Stimulated activated CD8-positive, alpha-beta memory T cell treated with anti-CD3 and anti-CD28 coated beads, Interleukin-4, amount 100 ng/mL, for 48 hours (primary cell): ENCODE data around the gene PPP2R2C.
A peak's percentile ranks its signal among the peaks of the same experiment; 100 is the strongest.

ENCODE experiments used
- DNase-seq: peaks from one replicate; pipeline ENCODE4 v3.0.0-alpha.2; 2020

The PPP2R2C gene

GRCh38 chr4:6339818-6340445 is 132.5 kb downstream of the PPP2R2C start:
- DNase-seq = no peak

DNA sequence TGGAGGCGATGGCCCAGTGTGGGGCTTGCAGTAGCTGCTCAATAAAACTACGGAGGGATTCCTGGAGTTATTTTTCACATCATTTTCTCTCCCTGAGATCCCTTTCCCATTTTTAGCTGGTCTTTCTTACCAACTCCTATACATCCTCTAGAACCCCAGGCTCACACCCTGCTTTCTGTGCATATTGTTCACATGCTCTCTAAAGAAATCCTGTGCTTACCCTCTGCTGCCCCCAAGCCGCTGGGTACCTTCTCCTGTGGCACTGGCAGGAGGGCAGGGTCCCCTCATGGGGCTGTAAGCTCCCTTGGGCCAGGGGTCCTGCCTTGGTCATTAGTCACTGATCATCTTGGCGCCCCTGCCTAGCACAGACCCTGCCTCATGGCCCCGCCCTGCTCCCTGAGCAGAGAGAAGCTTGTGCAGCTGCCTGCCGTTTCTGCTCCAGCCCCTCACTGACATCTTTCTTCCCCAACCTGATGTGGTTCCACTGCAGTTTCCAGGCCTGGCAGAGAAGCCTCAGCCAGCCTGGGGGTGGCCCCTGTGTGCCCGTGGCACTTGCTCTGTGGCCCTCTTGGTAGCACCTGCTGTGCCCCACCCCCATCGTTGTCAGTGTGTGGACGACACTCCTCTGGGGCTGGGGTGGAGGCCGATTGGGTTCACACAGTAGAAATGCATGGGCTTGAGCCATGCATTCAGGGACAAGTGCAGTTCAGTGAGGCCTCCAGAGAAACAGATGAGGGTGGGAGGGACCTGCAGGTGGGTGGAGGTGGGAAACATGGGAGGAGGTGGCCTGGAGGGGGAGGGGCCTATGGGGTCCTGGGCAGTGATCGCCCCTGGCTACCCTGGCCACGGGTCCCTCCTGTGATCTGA is 133.2 kb downstream of the PPP2R2C start:
- no peak for DNase-seq

DNA sequence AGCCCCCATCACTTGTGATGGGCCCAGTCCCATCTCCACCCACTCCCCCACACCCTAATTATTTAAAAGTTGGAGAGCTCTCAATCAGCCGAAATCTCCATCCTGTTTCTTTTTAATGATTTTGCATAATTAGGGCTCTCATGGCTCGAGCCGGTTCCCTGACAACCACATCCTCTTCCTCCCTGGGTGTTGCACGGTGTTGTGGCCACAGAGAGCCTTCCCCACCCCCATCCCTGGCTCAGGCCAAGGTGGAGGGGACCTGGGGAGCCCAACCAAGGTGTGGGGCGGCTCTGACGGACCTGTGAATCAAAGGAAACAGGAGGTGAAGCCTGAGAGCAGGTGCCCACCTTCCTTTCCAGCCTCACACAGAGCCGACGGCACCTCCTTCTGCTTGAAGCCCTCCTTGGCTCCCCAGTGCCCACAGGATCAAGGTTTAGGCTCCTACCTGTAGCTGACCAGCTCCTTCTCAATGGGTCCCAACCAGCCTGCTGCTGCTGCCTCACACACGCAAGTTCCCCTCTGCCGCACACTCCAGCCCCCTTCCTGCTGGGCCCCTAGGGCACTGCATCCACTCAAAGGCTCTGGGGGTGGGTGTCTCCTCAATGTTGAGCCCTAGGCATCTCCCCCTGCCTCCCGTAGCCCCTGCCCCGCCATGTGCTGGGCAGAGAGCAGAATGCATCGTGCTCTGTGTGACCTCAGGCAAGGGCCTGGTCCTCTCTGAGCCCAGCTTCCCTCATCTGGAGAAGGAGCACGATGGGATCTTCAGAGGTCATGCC is 134.1 kb downstream of the PPP2R2C start:
- no peak for DNase-seq

DNA sequence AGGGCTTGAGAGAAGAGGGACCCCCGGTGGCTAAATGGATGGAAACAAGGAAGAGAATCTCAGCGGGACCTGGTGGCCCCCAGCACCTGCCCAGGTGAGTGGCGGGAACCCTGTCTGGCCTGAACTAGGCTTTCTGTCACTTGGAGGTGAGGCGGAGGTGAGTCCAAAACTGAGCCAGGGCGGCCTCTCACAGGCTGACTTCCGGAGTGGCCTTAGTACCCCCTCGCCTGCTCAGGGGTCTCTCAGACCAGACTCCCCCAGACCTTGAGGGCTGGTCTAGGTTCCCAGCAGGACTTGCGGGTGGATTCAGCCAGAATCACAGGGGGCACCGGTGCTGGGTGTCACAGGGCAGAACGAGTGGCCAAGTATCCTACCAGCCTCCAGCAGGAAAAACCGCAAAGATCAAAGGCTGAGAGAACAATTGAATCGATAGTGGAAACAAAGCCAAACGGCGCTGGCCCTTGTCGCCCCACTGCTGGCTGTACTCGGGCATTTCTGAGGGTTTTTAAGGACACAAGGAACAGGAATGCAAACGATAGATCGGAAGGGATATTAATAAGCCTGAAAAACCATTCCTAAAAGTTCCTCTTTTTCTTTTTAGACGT is 135.0 kb downstream of the PPP2R2C start:
- DNase-seq = no peak

- DNase-seq = no peak
Measured at GRCh38 chr4:6336166-6336565, 136.2 kb downstream of the PPP2R2C start.

DNA sequence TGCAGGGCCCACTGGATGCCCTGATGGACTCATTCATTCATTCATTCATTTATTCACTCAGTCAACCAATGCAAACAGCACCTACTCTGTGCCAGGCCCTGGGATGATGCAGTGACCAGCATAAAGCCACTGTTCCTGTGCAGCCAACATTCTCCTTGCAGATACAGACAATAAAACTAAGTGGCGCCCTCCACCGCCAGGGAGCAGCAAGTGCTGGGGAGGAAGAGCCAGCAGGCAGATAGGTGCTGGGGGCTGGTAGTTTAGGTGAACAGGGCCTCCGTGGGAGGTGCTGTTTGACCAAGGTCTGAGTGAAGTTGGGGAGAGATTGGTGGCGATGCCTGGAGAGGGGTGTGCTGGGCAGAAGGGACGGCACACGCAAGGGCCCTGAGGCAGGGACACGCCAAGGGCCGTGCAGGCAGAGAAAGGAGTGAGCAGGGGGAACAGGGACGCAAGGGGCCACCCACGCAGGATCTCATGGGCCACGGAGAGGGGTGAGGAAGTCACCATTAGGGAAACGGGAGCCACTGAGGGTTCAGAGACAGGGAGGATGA is 137.3 kb downstream of the PPP2R2C start:
- DNase-seq = no peak

DNA sequence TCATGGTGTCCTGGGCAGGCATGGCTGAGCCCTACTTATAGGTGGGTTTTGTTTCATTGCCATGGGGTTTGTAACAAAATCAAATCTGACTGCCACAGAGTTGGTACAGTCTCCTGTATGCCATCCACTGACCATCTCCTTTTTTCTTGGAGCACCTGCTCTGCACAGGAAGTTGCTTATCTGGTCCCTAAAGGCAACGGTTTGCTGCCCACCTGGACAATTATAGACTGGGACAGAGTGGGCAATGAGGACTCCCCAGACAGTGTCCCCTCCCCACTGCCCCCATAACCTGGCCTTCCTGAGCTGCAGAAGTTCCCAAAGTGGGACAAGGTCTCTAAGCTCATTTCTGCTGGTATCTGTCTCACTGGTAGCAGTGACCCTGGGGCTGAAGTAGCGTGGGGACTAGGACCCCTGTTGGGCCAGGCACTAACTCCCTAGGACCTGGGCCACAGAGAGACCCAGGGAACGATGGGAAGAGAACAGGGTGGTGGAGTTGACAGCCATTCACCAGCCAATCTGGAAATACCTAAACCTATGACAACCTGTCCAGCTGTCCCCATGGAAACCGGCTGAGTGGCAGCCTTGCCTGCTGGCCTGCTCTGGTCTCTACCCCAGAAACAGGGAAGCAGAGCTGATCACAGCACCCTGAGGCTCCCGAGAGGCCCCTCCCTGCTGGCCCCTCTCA is 138.1 kb downstream of the PPP2R2C start:
- DNase-seq = no peak

- DNase-seq = peak; percentile 60
Measured at GRCh38 chr4:6333301-6334202, 138.9 kb downstream of the PPP2R2C start.

- DNase-seq = no peak
Measured at GRCh38 chr4:6332669-6333050, 139.8 kb downstream of the PPP2R2C start.

- peak; percentile 65 for DNase-seq
Measured at GRCh38 chr4:6332042-6332668, 140.3 kb downstream of the PPP2R2C start.

DNA sequence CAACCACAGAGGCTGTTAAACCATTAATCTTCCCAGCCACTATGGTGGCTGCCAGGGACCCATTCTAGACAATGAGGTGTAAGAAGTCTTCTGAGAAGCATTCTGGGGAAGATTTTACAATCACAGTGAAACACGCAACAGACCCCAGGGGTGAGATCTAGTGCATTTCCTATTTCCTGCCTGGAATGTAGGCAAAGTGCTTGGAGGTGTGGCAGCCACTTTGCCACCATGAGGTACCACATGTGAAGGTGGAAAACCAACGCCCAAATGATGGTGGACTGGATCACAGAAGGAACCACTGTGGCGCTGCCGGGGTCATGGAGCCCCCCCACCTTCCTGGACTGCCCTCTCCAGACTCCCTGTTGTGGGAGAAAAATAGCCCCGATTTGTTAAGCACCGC is 140.9 kb downstream of the PPP2R2C start:
- no peak for DNase-seq

- peak; percentile 48 for DNase-seq
Measured at GRCh38 chr4:6331018-6331417, 141.4 kb downstream of the PPP2R2C start.

- no peak for DNase-seq
Measured at GRCh38 chr4:6330384-6330767, 142.0 kb downstream of the PPP2R2C start.

DNA sequence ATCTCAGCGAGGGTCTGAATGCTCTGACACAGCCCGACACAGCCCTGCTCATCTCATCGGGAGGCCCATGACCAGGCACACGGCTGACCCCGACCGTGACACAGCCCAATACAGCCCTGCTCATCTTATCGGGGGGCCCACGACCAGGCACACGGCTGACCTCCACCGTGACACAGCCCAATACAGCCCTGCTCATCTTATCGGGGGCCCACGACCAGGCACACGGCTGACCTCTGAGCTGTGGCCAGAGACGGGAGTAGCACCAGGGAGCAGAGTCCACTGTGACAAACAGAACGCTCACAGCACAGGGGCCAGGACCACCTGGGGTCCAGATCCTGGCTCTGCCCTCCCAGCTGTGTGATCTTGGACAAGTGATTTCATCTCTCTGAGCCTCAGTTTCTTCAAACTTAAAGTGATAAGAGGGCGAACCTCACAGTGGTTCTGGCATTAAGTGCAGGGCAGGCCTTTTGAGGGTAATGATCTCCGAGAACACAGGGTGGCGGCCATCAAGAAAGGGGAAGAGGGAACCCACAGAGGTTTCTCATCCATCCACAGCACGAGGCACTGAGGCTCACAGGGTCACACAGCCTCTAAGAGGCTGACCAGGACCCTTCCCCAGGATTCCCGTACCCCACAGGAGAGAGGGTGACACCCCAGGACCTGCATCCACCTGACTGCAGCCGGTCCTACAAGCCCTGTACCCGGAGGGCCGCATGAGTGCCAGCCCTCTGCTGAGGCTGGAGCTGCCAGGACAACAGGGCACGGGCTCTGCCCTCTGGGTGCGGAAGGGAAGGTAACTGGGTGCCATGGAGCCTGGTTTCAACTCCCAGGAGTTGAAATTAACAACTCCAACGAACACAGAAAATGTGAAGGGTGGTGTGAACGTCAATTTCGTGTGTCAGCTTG is 142.7 kb downstream of the PPP2R2C start:
- no peak for DNase-seq

DNA sequence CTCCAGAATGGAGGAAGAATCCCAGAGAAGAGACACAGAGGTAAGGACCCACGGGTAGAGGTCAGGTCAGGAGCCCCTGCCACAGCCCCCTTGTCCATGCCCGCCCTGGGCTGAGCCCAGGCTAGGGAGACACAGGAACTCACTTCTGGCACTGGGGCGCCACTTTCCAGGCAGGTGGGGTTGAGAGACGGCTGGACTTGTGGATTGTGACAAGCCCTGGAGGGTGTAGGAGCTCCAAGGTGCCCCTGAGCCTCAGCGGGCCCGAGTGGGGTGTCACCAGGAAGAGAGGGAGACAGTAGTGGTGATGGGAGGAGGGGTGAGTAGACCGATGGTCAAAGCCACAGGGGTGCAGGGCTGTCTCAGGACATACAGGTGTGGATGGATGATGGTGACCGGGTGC is 143.9 kb downstream of the PPP2R2C start:
- no peak for DNase-seq

- DNase-seq = peak; percentile 89
Measured at GRCh38 chr4:6327220-6327917, 145.0 kb downstream of the PPP2R2C start.

- DNase-seq = no peak
Measured at GRCh38 chr4:6326312-6327060, 145.9 kb downstream of the PPP2R2C start.

DNA sequence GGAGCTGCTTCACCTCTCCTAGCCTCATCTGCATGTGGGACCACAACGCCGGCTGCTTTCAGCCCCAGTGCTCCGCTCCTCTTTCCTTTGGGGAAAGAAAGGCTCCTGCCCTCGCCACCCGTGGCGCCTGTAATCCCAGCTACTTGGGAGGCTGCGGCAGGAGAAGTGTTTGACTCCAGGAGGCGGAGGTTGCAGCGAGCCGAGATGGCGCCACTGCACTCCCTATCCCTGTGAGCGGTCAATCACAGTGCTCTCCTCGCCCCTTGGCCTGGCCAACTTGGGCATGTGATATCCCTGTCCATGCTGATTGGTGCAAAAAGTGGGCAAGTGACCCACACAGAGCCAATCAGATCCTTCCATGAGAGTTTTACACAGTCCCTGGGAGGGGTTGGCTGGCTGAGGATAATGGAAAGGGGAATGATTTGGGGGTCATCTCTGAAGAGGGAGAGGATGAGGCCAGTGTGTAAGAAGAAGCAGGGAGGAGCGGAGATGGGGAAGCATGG is 146.6 kb downstream of the PPP2R2C start:
- DNase-seq = no peak
